MM.1S (cell line): ENCODE data around the gene KANK4.

ENCODE experiments used
- DNase-seq: peaks from one replicate; pipeline ENCODE4 v3.0.0-alpha.2; 2015
- H2AFZ ChIP-seq: fragments of 300-600 bp; sonication (generic); 2 replicates; pipeline ENCODE4 v1.6.0; 2016; ENCODE audit warnings: antibody characterized with exemption, low read length
- H3F3A ChIP-seq: fragments of 300-600 bp; sonication (generic); 2 replicates; pipeline ENCODE4 v1.6.1; 2016; ENCODE audit warnings: mild to moderate bottlenecking, antibody characterized with exemption, low read length, moderate library complexity, mixed read lengths; ENCODE audit not compliant: insufficient read depth
- H3K27ac ChIP-seq: fragments of 300-600 bp; sonication (generic); 2 replicates; pipeline ENCODE4 v1.5.1; 2016; ENCODE audit warnings: mild to moderate bottlenecking, low read length
- H3K27me3 ChIP-seq: fragments of 300-600 bp; sonication (generic); replicated peaks from 2 replicates; pipeline ENCODE4 v1.6.0; 2016; ENCODE audit warnings: low read length; ENCODE audit not compliant: insufficient read depth
- H3K36me3 ChIP-seq: fragments of 300-600 bp; sonication (generic); replicated peaks from 2 replicates; pipeline ENCODE4 v1.6.1; 2016; ENCODE audit warnings: mild to moderate bottlenecking, low read length, mixed read lengths; ENCODE audit not compliant: insufficient read depth
- H3K4me1 ChIP-seq: fragments of 300-600 bp; sonication (generic); 2 replicates; pipeline ENCODE4 v1.6.1; 2016; ENCODE audit warnings: low read length, mixed read lengths
- H3K4me2 ChIP-seq: fragments of 300-600 bp; sonication (generic); 2 replicates; pipeline ENCODE4 v1.6.0; 2016; ENCODE audit warnings: low read depth, low read length
- H3K4me3 ChIP-seq: fragments of 300-600 bp; sonication (generic); 2 replicates; pipeline ENCODE4 v1.5.1; 2016; ENCODE audit warnings: low read length, mixed read lengths
- H3K79me2 ChIP-seq: fragments of 300-600 bp; sonication (generic); 2 replicates; pipeline ENCODE4 v1.6.1; 2016; ENCODE audit warnings: mixed run types, low read length, mixed read lengths
- H3K9ac ChIP-seq: fragments of 300-600 bp; sonication (generic); 2 replicates; pipeline ENCODE4 v1.6.1; 2016; ENCODE audit warnings: low read length, mixed read lengths
- H3K9me2 ChIP-seq: fragments of 300-600 bp; sonication (generic); replicated peaks from 2 replicates; pipeline ENCODE4 v1.6.1; 2016; ENCODE audit warnings: mild to moderate bottlenecking, low read length, mixed read lengths; ENCODE audit not compliant: insufficient read depth
- H3K9me3 ChIP-seq: fragments of 300-600 bp; sonication (generic); replicated peaks from 2 replicates; pipeline ENCODE4 v1.6.1; 2016; ENCODE audit warnings: mild to moderate bottlenecking, low read length, mixed read lengths; ENCODE audit not compliant: insufficient read depth
- H4K20me1 ChIP-seq: fragments of 300-600 bp; sonication (generic); 2 replicates; pipeline ENCODE4 v1.6.1; 2016; ENCODE audit warnings: mild to moderate bottlenecking, low read length, moderate library complexity, mixed read lengths; ENCODE audit not compliant: insufficient read depth
- EZH2 ChIP-seq: fragments of 300-600 bp; sonication (generic); optimal IDR thresholded peaks from 2 replicates; pipeline ENCODE3; 2017; ENCODE audit warnings: low read depth, mild to moderate bottlenecking, antibody characterized with exemption, low read length, mixed read lengths
- EZH2phosphoT487 ChIP-seq: fragments of 300-600 bp; sonication (generic); IDR thresholded peaks from 2 replicates; pipeline ENCODE4 v1.6.1; 2018; ENCODE audit warnings: antibody characterized with exemption, low read length
- TF ChIP-seq, protein P1 (sequence below): fragments of 300-600 bp; sonication (generic); IDR thresholded peaks from 2 replicates; pipeline ENCODE4 v1.5.1; 2016; ENCODE audit warnings: antibody characterized with exemption, low read length, mixed read lengths

The KANK4 gene

DNA sequence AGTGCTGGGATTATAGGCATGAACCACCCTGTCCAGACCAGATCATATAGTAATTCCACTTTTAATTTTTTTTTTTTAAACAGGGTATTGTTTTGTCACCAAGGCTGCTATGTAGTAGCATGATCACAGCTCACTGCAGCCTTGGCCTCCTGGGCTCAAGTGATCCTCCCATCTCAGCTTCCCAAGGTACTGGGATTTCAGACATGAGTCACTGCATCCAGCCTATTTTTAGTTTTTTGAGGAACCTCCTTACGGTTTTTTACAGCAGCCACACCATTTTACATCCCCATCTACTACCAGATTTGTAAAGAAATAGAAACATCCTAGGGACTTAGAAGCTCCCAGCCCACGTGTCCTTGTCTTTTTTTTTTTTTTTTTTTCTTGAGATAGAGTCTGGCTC is 100.6 kb downstream of the KANK4 start:
- no peaks in the 10 kb centered on the region for H4K20me1 ChIP-seq
- H3K9me3 ChIP-seq: no peaks in the 10 kb centered on the region
- H3F3A ChIP-seq: no peaks in the 10 kb centered on the region
- no peak overlapping the region for H3K4me3 ChIP-seq
- H3K27ac ChIP-seq: no peak overlapping the region
- no peak overlapping the region for H3K9ac ChIP-seq
- no peak overlapping the region for H2AFZ ChIP-seq
- no peaks in the 10 kb centered on the region for H3K4me1 ChIP-seq
- no peaks in the 10 kb centered on the region for H3K9me2 ChIP-seq
- H3K4me2 ChIP-seq: no peak overlapping the region
- no peaks in the 10 kb centered on the region for H3K36me3 ChIP-seq
- H3K27me3 ChIP-seq: no peaks in the 10 kb centered on the region
- no peak for DNase-seq
- no peaks in the 10 kb centered on the region for H3K79me2 ChIP-seq
- TF ChIP-seq, protein P1, sequence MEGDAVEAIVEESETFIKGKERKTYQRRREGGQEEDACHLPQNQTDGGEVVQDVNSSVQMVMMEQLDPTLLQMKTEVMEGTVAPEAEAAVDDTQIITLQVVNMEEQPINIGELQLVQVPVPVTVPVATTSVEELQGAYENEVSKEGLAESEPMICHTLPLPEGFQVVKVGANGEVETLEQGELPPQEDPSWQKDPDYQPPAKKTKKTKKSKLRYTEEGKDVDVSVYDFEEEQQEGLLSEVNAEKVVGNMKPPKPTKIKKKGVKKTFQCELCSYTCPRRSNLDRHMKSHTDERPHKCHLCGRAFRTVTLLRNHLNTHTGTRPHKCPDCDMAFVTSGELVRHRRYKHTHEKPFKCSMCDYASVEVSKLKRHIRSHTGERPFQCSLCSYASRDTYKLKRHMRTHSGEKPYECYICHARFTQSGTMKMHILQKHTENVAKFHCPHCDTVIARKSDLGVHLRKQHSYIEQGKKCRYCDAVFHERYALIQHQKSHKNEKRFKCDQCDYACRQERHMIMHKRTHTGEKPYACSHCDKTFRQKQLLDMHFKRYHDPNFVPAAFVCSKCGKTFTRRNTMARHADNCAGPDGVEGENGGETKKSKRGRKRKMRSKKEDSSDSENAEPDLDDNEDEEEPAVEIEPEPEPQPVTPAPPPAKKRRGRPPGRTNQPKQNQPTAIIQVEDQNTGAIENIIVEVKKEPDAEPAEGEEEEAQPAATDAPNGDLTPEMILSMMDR: no peak
- TF ChIP-seq EZH2phosphoT487: no peak
- no peak for TF ChIP-seq EZH2

DNA sequence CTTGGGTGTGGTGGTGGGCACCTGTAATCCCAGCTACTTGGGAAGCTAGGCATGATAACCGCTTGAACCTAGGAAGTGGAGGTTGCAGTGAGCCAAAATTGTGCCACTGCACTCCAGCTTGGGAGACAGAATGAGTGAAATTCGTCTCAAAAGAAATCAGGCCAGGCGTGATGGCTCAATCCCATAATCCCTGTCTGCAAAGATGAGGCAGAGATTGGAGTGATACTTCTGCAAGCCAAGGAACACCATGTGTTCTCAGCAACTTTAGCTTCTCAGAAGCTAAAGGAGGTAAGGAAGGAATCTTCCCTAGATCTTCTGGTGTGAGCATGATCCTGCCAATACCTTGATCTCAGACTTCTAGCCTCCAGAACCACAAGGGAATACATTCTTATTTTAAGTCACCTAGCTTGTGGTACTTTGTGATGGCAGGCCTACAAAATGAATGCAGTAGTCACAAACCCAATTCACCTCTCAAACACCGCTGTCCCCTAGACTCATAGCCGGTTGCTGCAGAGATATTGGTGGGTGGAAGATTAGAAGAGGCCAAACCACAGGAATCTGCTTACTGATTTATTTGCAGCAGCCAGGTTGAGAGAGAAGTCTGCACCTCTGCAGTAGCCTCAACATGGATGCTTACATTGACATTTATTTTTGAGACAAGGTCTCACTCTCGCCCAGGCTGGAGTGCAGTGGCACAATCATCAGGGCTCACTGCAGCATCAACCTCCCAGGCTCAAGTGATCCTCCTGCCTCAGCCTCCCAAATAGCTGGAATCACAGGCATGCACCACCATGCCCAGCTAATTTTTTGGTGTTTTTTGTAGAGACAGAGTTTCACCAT is 105.9 kb downstream of the KANK4 start:
- no peak for DNase-seq
- Histone ChIP-seq H3K4me3 (no peak overlapping the region), H3K9me2 (no peaks in the 10 kb centered on the region), H3K4me2 (no peak overlapping the region), H3K9ac (no peak overlapping the region), H3K9me3 (no peaks in the 10 kb centered on the region), H3K4me1 (no peaks in the 10 kb centered on the region), H3K27ac (no peak overlapping the region), H3K27me3 (no peaks in the 10 kb centered on the region), H2AFZ (no peak overlapping the region), H3K36me3 (no peaks in the 10 kb centered on the region), H4K20me1 (no peaks in the 10 kb centered on the region), H3F3A (no peaks in the 10 kb centered on the region), H3K79me2 (no peaks in the 10 kb centered on the region)
- TF ChIP-seq EZH2phosphoT487 (no peak), EZH2 (no peak)
- TF ChIP-seq, protein P1: no peak

DNA sequence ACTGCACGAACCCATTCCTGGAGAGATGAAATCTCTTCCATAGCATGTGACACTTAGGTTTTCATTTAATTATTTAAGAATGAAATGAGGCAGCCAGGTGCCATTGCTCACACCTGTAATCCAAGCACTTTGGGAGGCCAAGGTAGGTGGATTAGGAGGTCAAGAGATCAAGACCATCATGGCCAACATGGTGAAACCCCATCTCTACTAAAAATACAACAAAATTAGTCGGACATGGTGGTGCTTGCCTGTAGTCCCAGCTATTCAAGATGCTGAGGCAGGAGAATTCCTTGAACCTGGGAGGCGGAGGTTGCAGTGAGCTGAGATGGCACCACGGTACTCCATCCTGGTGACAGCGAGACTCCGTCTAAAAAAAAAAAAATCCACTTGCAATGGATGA is 106.8 kb downstream of the KANK4 start:
- TF ChIP-seq EZH2phosphoT487 (no peak), EZH2 (no peak)
- TF ChIP-seq, protein P1: no peak
- no peaks in the 10 kb centered on the region for H3F3A ChIP-seq
- H3K4me3 ChIP-seq: no peak overlapping the region
- H3K9me3 ChIP-seq: no peaks in the 10 kb centered on the region
- no peak overlapping the region for H3K4me2 ChIP-seq
- no peak overlapping the region for H3K9ac ChIP-seq
- H3K27me3 ChIP-seq: no peaks in the 10 kb centered on the region
- H3K79me2 ChIP-seq: no peaks in the 10 kb centered on the region
- H4K20me1 ChIP-seq: no peaks in the 10 kb centered on the region
- H2AFZ ChIP-seq: no peak overlapping the region
- DNase-seq: no peak
- H3K36me3 ChIP-seq: no peaks in the 10 kb centered on the region
- no peaks in the 10 kb centered on the region for H3K4me1 ChIP-seq
- H3K9me2 ChIP-seq: no peaks in the 10 kb centered on the region
- no peak overlapping the region for H3K27ac ChIP-seq
